Measurements from ENCODE around the gene SORD.
"Not testable (repeated sequence)": the region's sequence is repeated elsewhere in the genome, so short reads cannot be mapped to it uniquely, and the experiment has no call there.

The SORD gene

DNA sequence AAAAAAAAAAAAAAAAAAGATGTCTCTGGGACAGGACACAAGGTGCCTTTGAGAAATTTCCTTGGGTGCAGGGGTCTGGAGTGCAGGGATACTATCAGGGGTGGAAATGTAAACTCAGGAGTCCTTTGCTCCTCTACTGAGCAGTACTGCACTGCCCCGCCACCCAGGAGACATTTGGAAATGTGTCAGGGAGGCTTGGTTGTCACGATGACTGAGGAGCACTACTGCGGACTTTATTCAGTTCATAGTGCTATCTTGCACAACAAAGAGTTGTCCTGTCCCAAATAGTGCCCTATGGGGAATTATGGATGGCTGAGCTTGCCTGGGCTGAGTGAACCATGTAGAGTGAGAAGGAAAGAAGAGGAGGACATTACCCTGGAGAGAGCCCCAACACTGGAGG lies 2.6 kb downstream of the SORD start:
- not testable (repeated sequence) for DNase-seq

DNA sequence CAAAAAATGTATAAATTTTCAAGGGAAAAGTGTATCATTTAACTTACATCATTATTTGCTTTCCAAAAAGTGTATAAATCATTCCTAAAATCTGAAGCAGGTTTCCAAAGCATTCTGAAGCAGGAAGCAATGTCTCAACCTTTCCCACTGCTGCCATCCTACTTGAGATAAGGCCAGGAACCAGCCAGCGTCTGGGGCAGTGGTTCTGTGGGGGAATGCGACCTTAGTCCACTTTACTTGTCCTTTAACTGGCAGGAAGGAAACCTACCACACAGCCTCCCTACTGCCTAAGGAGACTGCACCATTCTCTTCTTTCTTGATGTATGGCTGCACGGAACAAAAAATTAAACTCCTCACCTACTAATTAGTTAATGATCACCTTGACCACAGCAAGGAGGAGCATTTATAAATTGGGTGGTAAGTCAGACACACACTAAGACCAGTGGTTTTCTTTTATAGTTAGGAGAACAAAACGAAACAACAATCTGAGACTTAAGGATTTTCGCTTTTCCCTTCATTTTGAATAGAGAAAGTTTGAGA lies 3.7 kb downstream of the SORD start:
- no peak for DNase-seq

DNA sequence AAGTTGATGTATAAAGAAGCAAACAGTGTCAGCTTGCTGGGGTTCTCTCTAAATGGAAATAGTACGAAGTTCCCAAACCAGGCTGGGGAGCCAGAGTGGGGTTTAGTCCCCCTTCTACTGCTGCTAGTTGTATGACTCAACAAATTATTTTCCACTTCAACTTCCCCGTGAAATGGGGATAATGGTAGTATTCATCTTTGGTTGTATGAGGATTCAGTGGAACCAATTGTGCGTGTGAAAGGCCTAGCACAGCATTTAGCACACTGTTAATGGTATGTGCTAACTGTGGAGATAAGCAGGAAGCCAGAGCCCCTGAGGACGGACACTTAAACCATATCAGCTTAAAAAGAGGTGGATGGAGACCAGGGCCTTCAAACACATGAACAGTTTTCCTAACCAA lies 4.2 kb downstream of the SORD start:
- no peak for DNase-seq

- DNase-seq, result no peak
Measured at GRCh38 chr15:45030743-45031142, 7.7 kb downstream of the SORD start.

GRCh38 chr15:45031522-45032028 lies 8.6 kb downstream of the SORD start:
- not testable (repeated sequence) for DNase-seq

- DNase-seq, result not testable (repeated sequence)
Measured at GRCh38 chr15:45032501-45032900, 9.5 kb downstream of the SORD start.

DNA sequence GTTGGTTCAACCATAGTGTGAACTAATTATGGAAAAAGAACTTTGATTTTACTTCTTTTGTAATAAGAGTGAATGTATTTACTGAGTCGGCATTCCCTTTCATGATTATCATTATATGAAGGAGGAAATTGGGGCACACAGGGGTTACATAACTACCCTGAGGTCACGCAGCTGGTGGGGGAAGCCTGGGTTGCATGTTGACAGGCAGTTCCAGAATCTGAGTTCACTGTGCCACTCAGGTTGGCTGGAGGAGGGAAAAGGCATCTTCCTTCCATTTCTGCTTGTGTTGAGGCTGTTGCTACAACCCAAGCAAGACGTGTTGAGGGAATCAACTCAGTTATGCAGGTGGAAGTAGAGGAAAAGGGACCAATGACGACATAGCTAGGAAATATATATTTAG lies 11.1 kb downstream of the SORD start:
- not testable (repeated sequence) for DNase-seq

DNA sequence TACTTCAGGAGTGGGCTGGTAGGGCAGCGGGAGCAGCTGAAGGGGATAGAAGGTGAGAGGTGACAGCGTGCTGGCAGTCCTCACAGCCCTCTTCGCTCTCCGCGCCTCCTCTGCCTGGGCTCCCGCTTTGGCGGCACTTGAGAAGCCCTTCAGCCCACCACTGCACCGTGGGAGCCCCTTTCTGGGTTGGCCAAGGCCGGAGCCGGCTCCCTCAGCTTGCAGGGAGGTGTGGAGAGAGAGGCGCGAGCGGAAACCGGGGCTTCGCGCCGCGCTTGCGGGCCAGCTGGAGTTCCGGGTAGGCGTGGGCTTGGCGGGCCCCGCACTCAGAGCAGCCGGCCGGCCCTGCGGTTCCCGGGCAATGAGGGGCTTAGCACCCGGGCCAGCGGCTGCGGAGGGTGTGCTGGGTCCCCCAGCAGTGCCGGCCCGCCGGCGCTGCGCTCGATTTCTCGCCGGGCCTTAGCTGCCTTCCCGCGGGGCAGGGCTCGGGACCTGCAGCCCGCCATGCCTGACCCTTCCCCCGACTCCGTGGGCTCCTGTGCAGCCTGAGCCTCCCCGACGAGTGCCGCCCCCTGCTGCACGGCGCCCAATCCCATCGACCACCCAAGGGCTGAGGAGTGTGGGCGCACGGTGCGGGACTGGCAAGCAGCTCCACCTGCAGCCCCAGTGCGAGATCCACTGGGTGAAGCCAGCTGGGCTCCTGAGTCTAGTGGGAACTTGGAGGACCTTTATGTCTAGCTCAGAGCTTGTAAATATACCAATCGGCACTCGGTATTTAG lies 11.8 kb downstream of the SORD start:
- DNase-seq, result not testable (repeated sequence)

- peak; percentile 61 for DNase-seq
Measured at GRCh38 chr15:45036812-45037781, 14.1 kb downstream of the SORD start.

- DNase-seq, result no peak
Measured at GRCh38 chr15:45037936-45038335, 14.9 kb downstream of the SORD start.

DNA sequence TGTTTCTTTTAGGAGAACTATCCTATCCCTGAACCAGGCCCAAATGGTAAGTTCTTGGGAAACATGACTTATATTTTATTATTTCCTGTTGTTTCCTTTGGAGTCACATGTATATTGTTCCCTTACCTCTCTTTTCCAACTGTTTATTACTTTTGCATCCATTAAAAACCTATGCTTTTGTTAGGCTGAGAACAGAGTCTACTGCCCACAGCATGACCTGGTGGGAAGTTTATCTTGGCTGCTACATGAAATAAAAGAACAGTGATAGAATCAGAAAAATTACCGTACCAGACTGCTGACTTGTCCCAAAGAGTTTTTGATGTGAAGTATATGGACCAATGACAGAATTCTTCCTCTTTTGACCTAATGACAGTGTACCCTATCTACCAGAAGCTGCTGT lies 17.4 kb downstream of the SORD start:
- DNase-seq, result not testable (repeated sequence)

GRCh38 chr15:45041538-45041937 lies 18.5 kb downstream of the SORD start:
- DNase-seq, result not testable (repeated sequence)

DNA sequence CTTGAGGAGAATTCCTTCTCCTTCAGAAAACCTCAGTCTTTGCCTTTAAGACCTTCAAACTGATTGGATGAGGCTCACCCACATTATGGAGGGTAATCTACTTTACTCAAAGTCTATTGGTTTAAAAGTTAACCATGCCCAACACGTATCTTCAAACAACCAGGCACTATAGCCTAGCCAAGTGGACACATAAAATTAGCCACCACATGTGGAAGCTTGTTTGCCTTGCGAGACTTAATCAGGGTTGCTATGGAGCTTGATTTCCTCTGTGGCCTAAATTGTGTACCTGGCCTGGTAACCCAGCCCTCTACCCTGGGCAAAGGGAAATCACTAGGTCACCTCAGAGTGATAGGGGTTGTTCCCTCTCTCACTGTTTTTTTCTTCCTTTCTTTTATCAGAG lies 19.9 kb downstream of the SORD start:
- not testable (repeated sequence) for DNase-seq

- not testable (repeated sequence) for DNase-seq
Measured at GRCh38 chr15:45044270-45044669, 21.3 kb downstream of the SORD start.

- DNase-seq, result not testable (repeated sequence)
Measured at GRCh38 chr15:45048449-45048793, 25.4 kb downstream of the SORD start.

DNA sequence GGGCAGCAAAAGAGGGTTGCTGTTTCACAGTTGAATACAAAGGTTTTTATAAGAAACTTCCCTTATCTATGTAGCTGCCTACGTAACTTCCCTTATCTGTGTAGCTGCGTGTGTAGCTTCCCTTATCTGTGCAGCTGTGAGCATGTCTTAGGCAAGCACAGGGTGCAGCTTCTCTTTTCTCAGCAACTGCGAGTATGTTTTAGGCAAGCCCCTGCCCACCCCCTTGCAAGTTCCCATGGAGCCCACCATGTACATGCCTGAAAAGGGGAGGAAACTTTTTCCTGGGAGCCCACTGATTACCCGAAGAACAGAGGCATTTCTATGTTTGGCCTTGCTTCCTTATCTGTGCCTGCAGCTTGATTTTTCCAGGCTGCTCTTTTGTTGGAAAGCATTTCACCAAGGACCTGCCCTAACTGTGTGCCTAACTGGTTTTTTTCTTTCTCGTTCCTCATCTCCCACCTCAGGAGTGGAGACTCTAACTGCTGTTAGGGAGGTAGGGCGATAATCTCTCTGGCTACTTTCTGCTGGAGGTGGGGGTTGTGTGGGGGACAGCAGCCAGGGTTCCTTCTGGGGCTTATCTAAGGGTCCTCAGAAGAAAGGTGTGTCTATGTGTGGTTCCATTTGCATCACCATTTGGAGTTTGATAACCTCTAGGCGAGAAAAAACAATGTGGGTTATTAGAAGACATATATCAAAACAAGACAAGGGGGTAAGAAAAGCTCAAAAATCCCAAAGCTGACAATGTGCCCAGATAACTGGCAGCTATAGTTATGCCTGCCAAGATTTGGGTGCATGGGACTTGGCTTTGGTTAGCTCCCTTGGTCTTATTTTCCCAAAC lies 26.0 kb downstream of the SORD start:
- no peak for DNase-seq

DNA sequence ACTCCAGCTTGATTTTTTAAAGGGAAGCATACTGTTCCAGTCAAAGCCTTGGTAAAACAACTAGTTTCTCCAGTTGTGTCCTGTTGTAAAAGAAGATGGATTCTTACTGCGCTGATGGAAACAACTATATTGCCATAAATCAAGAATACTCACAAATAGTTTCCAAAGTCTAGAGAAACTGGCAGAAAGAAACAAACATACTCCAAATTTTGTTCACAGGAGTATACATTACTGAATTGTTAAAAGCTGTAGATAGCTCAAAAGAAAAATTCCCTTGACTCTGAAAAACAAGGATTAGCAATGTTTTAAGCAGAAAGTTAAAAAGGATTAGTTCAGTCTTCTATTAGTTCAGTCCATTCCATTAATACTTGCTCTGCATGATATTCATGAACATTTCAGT lies 27.6 kb downstream of the SORD start:
- DNase-seq, result no peak

DNA sequence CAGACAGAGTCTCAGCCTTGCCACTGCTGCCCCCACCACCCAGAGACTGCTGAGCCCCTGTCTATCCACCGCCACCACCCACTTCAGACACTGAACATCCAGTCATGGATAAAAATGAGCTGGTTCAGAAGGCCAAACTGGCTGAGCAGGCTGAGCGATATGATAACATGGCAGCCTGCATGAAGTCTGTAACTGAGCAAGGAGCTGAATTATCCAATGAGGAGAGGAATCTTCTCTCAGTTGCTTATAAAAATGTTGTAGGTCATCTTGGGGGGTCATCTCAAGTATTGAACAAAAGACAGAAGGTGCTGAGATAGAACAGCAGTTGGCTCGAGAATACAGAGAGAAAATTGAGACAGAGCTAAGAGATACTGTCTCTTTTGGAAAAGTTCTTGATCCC lies 29.7 kb downstream of the SORD start:
- DNase-seq, result not testable (repeated sequence)

GRCh38 chr15:45058690-45059675 lies 36.0 kb downstream of the SORD start:
- not testable (repeated sequence) for DNase-seq

DNA sequence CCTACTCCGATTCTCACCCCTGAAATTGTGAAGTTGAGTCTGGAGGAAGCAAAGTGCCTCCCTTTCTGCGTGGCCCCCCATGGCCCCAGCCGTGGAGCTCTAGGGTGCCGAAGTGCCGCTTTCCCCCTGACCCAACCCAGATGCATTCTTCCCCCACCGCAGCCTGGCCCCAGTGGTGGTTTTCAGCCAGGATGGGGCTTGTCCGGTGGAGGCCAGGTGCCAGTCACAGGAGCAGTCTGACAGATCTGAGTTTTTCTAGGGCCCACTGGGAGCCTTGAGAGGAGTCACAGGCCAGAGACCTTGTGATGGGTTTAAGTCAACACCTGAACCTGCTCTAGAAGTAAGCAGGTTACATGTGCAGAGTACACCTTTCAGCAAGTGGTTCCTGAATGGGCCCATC lies 39.3 kb downstream of the SORD start:
- not testable (repeated sequence) for DNase-seq

DNA sequence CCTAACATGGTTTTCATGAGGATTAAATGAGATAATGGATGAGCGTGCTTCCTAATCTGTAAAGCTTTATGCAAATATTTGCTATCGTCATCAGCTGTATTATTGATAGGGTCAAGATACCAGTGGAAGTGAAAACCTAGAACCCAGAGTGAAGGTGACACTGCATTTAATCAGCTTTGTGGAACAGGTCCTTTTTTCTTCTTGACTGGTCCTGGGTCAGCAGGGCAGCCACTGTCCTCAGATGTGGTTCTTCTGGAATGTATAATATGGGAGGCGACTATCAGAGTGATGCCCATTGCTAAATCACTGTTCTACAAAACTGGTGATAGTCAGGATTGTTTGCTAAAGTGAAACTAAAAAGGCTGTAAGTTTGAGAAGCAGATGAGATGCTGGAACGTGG lies 41.4 kb downstream of the SORD start:
- no peak for DNase-seq

Data from stimulated activated CD4-positive, alpha-beta T cell treated with anti-CD3 and anti-CD28 coated beads, Interleukin-12 subunit alpha, Interleukin-12 subunit beta, amount 100 ng/mL, for 4 hours (primary cell).